BLaER1 treated with 17β-estradiol and CSF1 and Interleukin-3, amounts not matched to agents 10 nM and 100 nM (cell line): Measurements from ENCODE around the gene RNF130.

Experiments
- H3K27ac ChIP-seq, 11 experiments: shearing (Covaris generic); formaldehyde crosslinking; 2 replicates each; pipeline ENCODE4 v1.8.1; 2022
- H3K27me3 ChIP-seq, 11 experiments: shearing (Covaris generic); formaldehyde crosslinking; 2 replicates each; pipeline ENCODE4 v1.8.1; 2022
- H3K36me3 ChIP-seq, 11 experiments: shearing (Covaris generic); formaldehyde crosslinking; 2 replicates each; pipeline ENCODE4 v1.8.1; 2022
- H3K4me1 ChIP-seq, 10 experiments: shearing (Covaris generic); formaldehyde crosslinking; 2 replicates each; pipeline ENCODE4 v1.8.1; 2022
- H3K4me2 ChIP-seq, 11 experiments: shearing (Covaris generic); formaldehyde crosslinking; 2 replicates each; pipeline ENCODE4 v1.8.1; 2022
- H3K4me3 ChIP-seq, 10 experiments: shearing (Covaris generic); formaldehyde crosslinking; 2 replicates each; pipeline ENCODE4 v1.8.1; 2022
- H3K9ac ChIP-seq, 11 experiments: shearing (Covaris generic); formaldehyde crosslinking; 2 replicates each; pipeline ENCODE4 v1.8.1; 2022
- H3K9me3 ChIP-seq, 11 experiments: shearing (Covaris generic); formaldehyde crosslinking; replicated peaks in 1 of 11; 2 replicates each; pipeline ENCODE4 v1.8.1; 2022
- H4K20me1 ChIP-seq, 11 experiments: shearing (Covaris generic); formaldehyde crosslinking; 2 replicates each; pipeline ENCODE4 v1.8.1; 2022
- Cebpa-rat ChIP-seq, 11 experiments: shearing (Covaris generic); IDR thresholded peaks; 2 replicates each; pipeline ENCODE4 v1.8.1; 2022

RNF130 gene

GRCh38 chr5:180010636-180011035 is 60.9 kb downstream of the RNF130 start:
- Histone ChIP-seq H3K9ac (no peak overlapping the region), H3K27me3 (no peaks in the 10 kb centered on the region), H3K4me1 (peaks cover 42 to 67% (median 49%) of the 10 kb centered on the region in 10 experiments), H3K27ac (no peak overlapping the region), H3K36me3 (peaks cover 53 to 83% (median 65%) of the 10 kb centered on the region in 11 experiments), H3K4me3 (no peak overlapping the region), H4K20me1 (peaks cover 1 to 100% (median 100%) of the 10 kb centered on the region in 11 experiments; a peak in 20 of 22 replicates), H3K4me2 (0 out of 22 replicates have a peak overlapping the region, but pooled peaks of 3 of the 11 experiments have one; percentile 10 to 90 (median 12)), H3K9me3 (peaks cover 0 to 14% (median 6%) of the 10 kb centered on the region in 11 experiments; a peak in 11 of 22 replicates)
- no peak for TF ChIP-seq Cebpa-rat (IDR thresholded peaks at IDR 0.05)

GRCh38 chr5:180009581-180009980 is 62.0 kb downstream of the RNF130 start:
- H3K27ac ChIP-seq, result no peak overlapping the region
- TF ChIP-seq Cebpa-rat (IDR thresholded peaks at IDR 0.05), result no peak

GRCh38 chr5:180008433-180008832 is 63.1 kb downstream of the RNF130 start:
- H3K4me3 ChIP-seq, result peak overlapping the region in 4 of 10 experiments; percentile 1 to 25 (median 13); a peak in 1 of 20 replicates
- H3K4me1 ChIP-seq, result peaks cover 58 to 73% (median 66%) of the 10 kb centered on the region in 10 experiments
- H4K20me1 ChIP-seq, result peaks cover 0 to 100% (median 98%) of the 10 kb centered on the region in 11 experiments; a peak in 20 of 22 replicates
- H3K27me3 ChIP-seq, result no peaks in the 10 kb centered on the region
- H3K9me3 ChIP-seq, result peaks cover 0 to 14% (median 6%) of the 10 kb centered on the region in 11 experiments; a peak in 11 of 22 replicates
- H3K9ac ChIP-seq, result peak overlapping the region in 10 of 11 experiments; percentile 0 to 74 (median 68); a peak in 19 of 22 replicates
- H3K27ac ChIP-seq, result peak overlapping the region in 10 of 11 experiments; percentile 53 to 84 (median 79); a peak in 19 of 22 replicates
- peaks cover 42 to 83% (median 65%) of the 10 kb centered on the region in 11 experiments for H3K36me3 ChIP-seq
- peak overlapping the region; percentile 77 to 93 (median 88) for H3K4me2 ChIP-seq
- TF ChIP-seq Cebpa-rat (IDR thresholded peaks at IDR 0.05), result no peak

More at GRCh38 chr5:180009581-180009980, 62.0 kb downstream of the RNF130 start:
- peaks cover 52 to 83% (median 65%) of the 10 kb centered on the region in 11 experiments for H3K36me3 ChIP-seq
- H3K4me2 ChIP-seq, result peak overlapping the region; percentile 5 to 91 (median 43); a peak in 15 of 22 replicates
- H3K9me3 ChIP-seq, result peaks cover 0 to 14% (median 6%) of the 10 kb centered on the region in 11 experiments; a peak in 11 of 22 replicates
- H3K27me3 ChIP-seq, result no peaks in the 10 kb centered on the region
- H3K4me1 ChIP-seq, result peaks cover 53 to 72% (median 59%) of the 10 kb centered on the region in 10 experiments
- no peak overlapping the region for H3K9ac ChIP-seq
- peaks cover 0 to 100% (median 100%) of the 10 kb centered on the region in 11 experiments; a peak in 20 of 22 replicates for H4K20me1 ChIP-seq
- no peak overlapping the region for H3K4me3 ChIP-seq

- H3K27ac ChIP-seq, result peak overlapping the region in 10 of 11 experiments; percentile 53 to 84 (median 79); a peak in 21 of 22 replicates
- TF ChIP-seq Cebpa-rat (IDR thresholded peaks at IDR 0.05), result no peak
- H3K27me3 ChIP-seq, result no peaks in the 10 kb centered on the region
- H3K4me2 ChIP-seq, result peak overlapping the region; percentile 77 to 93 (median 88)
- peaks cover 0 to 14% (median 9%) of the 10 kb centered on the region in 11 experiments; a peak in 15 of 22 replicates for H3K9me3 ChIP-seq
- H4K20me1 ChIP-seq, result peaks cover 0 to 100% (median 98%) of the 10 kb centered on the region in 11 experiments; a peak in 20 of 22 replicates
- peaks cover 58 to 73% (median 66%) of the 10 kb centered on the region in 10 experiments for H3K4me1 ChIP-seq
- peak overlapping the region; percentile 0 to 74 (median 67); a peak in 21 of 22 replicates for H3K9ac ChIP-seq
- peak overlapping the region in 8 of 10 experiments; percentile 4 to 40 (median 24); a peak in 7 of 20 replicates for H3K4me3 ChIP-seq
- peaks cover 42 to 83% (median 65%) of the 10 kb centered on the region in 11 experiments for H3K36me3 ChIP-seq
These were observed 64.0 kb downstream of the RNF130 start for GRCh38 chr5:180007582-180007981.

- Histone ChIP-seq H4K20me1 (peaks cover 0 to 100% (median 96%) of the 10 kb centered on the region in 11 experiments; a peak in 20 of 22 replicates), H3K36me3 (peaks cover 42 to 83% (median 65%) of the 10 kb centered on the region in 11 experiments), H3K9ac (peak overlapping the region in 3 of 11 experiments; percentile 12 to 69 (median 67); a peak in 4 of 22 replicates), H3K4me1 (peaks cover 64 to 72% (median 68%) of the 10 kb centered on the region in 10 experiments), H3K9me3 (peaks cover 0 to 25% (median 20%) of the 10 kb centered on the region in 11 experiments; a peak in 18 of 22 replicates), H3K27me3 (no peaks in the 10 kb centered on the region), H3K4me3 (no peak overlapping the region; a peak in 1 of 20 replicates), H3K27ac (peak overlapping the region in 9 of 11 experiments; percentile 53 to 84 (median 80); a peak in 13 of 22 replicates), H3K4me2 (peak overlapping the region; percentile 33 to 93 (median 88); a peak in 19 of 22 replicates)
- no peak for TF ChIP-seq Cebpa-rat (IDR thresholded peaks at IDR 0.05)
These were observed 65.4 kb downstream of the RNF130 start for GRCh38 chr5:180006141-180006540.

- no peak overlapping the region for H3K9ac ChIP-seq
- no peak overlapping the region for H3K4me3 ChIP-seq
- no peaks in the 10 kb centered on the region for H3K27me3 ChIP-seq
- TF ChIP-seq Cebpa-rat (IDR thresholded peaks at IDR 0.05), result no peak
- no peak overlapping the region for H3K27ac ChIP-seq
- H4K20me1 ChIP-seq, result peaks cover 0 to 81% (median 70%) of the 10 kb centered on the region in 11 experiments; a peak in 20 of 22 replicates
- peaks cover 52 to 90% (median 78%) of the 10 kb centered on the region in 11 experiments for H3K36me3 ChIP-seq
- H3K4me1 ChIP-seq, result peaks cover 39 to 54% (median 46%) of the 10 kb centered on the region in 10 experiments
- H3K4me2 ChIP-seq, result no peak overlapping the region
- H3K9me3 ChIP-seq, result peaks cover 0 to 50% (median 42%) of the 10 kb centered on the region in 11 experiments; a peak in 21 of 22 replicates
These were observed 68.4 kb downstream of the RNF130 start for GRCh38 chr5:180003127-180003526.

GRCh38 chr5:180001742-180002141 is 69.8 kb downstream of the RNF130 start:
- H3K27ac ChIP-seq, result no peak overlapping the region
- H3K36me3 ChIP-seq, result peaks cover 65 to 99% (median 92%) of the 10 kb centered on the region in 11 experiments
- no peak overlapping the region for H3K4me2 ChIP-seq
- H3K4me3 ChIP-seq, result no peak overlapping the region
- peaks cover 0 to 67% (median 56%) of the 10 kb centered on the region in 11 experiments; a peak in 19 of 22 replicates for H4K20me1 ChIP-seq
- peaks cover 13 to 64% (median 56%) of the 10 kb centered on the region in 11 experiments; a peak in 21 of 22 replicates for H3K9me3 ChIP-seq
- H3K4me1 ChIP-seq, result peaks cover 25 to 40% (median 32%) of the 10 kb centered on the region in 10 experiments
- H3K9ac ChIP-seq, result no peak overlapping the region
- TF ChIP-seq Cebpa-rat (IDR thresholded peaks at IDR 0.05), result no peak
- H3K27me3 ChIP-seq, result no peaks in the 10 kb centered on the region

GRCh38 chr5:180001136-180001535 is 70.4 kb downstream of the RNF130 start:
- H3K27ac ChIP-seq, result no peak overlapping the region
- no peak overlapping the region for H3K4me2 ChIP-seq
- no peak for TF ChIP-seq Cebpa-rat (IDR thresholded peaks at IDR 0.05)
- peaks cover 71 to 99% (median 95%) of the 10 kb centered on the region in 11 experiments for H3K36me3 ChIP-seq
- no peak overlapping the region for H3K9ac ChIP-seq
- peaks cover 19 to 70% (median 62%) of the 10 kb centered on the region in 11 experiments; a peak in 21 of 22 replicates for H3K9me3 ChIP-seq
- H3K4me3 ChIP-seq, result no peak overlapping the region
- H3K4me1 ChIP-seq, result peaks cover 19 to 34% (median 26%) of the 10 kb centered on the region in 10 experiments
- H3K27me3 ChIP-seq, result no peaks in the 10 kb centered on the region
- H4K20me1 ChIP-seq, result peaks cover 0 to 61% (median 50%) of the 10 kb centered on the region in 11 experiments; a peak in 19 of 22 replicates

GRCh38 chr5:179998485-179998884 is 73.1 kb downstream of the RNF130 start:
- Histone ChIP-seq H4K20me1 (peaks cover 0 to 35% (median 24%) of the 10 kb centered on the region in 11 experiments; a peak in 16 of 22 replicates), H3K27ac (no peak overlapping the region), H3K4me3 (no peak overlapping the region), H3K36me3 (peaks cover 78 to 94% (median 90%) of the 10 kb centered on the region in 11 experiments), H3K27me3 (no peaks in the 10 kb centered on the region), H3K9me3 (peaks cover 38 to 94% (median 88%) of the 10 kb centered on the region in 11 experiments), H3K4me1 (peaks cover 0 to 10% (median 7%) of the 10 kb centered on the region in 10 experiments; a peak in 6 of 20 replicates), H3K4me2 (no peak overlapping the region), H3K9ac (no peak overlapping the region)
- TF ChIP-seq Cebpa-rat (IDR thresholded peaks at IDR 0.05), result no peak
